HepG2 (cell line): ENCODE results near the gene MRPL20.

Experiments
- HOXA7 ChIP-seq: sonication (generic); formaldehyde crosslinking; IDR thresholded peaks from 2 replicates; pipeline ENCODE4 v1.8.1; 2022; ENCODE audit warnings: mild to moderate bottlenecking, missing genetic modification reagents, moderate library complexity
- JUNB ChIP-seq: sonication (generic); formaldehyde crosslinking; IDR thresholded peaks from 2 replicates; pipeline ENCODE4 v1.8.0; 2022; ENCODE audit warnings: missing genetic modification reagents, mild to moderate bottlenecking, borderline replicate concordance
- NBN ChIP-seq: fragments of 450-650 bp; conservative IDR thresholded peaks from 2 replicates; pipeline ENCODE4 v1.6.1; 2017
- NFIC ChIP-seq: IDR thresholded peaks from 2 replicates; pipeline ENCODE4 v1.6.1; 2012; ENCODE audit warnings: mild to moderate bottlenecking, low read length, inconsistent platforms
- REL ChIP-seq: sonication (generic); formaldehyde crosslinking; conservative IDR thresholded peaks from 2 replicates; pipeline ENCODE4 v1.8.0; 2022; ENCODE audit warnings: mild to moderate bottlenecking, missing genetic modification reagents, moderate library complexity
- ZNF407 ChIP-seq: sonication (generic); formaldehyde crosslinking; IDR thresholded peaks from one replicate; pipeline ENCODE4 v1.5.1; 2020; ENCODE audit warnings: mild to moderate bottlenecking, missing genetic modification reagents; ENCODE audit errors: not compliant biosample characterization

DNA sequence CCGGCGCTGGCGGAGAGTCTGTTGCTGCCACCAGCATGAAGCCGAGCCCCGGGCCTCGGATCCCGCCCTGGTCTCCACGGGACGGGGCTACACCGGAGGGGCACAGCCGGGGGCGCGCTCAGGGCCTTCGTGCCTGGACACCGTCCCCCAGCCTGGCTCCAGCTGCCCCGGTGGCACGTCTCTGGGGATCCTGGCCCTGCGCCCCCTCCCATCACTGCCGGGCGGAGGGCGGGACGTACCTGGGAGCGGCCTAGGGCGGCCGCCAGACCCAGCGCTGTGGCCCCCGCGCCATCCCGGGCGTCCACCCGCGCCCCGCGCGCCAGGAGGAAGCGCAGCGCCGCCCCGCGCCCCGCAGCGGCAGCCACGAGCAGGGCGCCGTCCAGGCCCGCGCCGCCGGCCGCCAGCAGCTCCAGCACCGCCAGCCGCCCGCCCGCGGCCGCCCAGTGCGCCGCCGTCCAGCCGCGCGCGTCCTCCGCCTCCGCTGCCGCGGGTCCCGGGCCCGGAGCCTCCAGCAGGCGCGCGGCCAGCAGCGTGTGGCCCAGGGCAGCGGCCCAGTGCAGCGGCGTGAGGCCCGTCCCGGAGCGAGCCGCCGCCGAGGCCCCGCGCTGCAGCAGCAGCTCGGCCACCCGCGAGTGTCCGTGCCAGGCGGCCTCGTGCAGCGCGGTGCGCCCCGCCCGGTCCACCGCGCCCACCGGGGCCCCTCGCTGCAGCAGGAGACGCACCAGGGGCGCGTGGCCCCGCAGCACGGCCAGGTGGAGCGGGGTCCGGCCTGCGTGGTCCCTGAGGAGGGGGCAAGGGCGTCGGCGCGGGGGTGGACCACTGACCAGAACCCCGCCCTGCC, 12.9 kb upstream of the MRPL20 start:
- TF ChIP-seq NFIC (no peak), JUNB (CRISPR knock-in tag) (no peak), REL (no peak), ZNF407 (CRISPR knock-in tag) (no peak), HOXA7 (CRISPR knock-in tag) (no peak), NBN (no peak)
